Lower lobe of right lung (tissue), 2 donors: ENCODE data around the gene IGLON5. TPM values are rescaled to one million over a fixed set of nuclear protein-coding genes. Genes with fewer than 3 reads are reported as not detected.

Experiments
- ATAC-seq, 2 donors: fragments of 200-7000 bp; cut with Tn5 transposase; one replicate each; pipeline ENCODE4 v1.9.1; 2020 to 2022; ENCODE audit warnings: mild to moderate bottlenecking in 2 of 2, moderate library complexity in 2 of 2
- DNase-seq: peaks from one replicate; pipeline ENCODE4 v3.0.0-alpha.2; 2020
- H3K27ac ChIP-seq: fragments of 200-600 bp; one replicate; pipeline ENCODE4 v1.8.0; 2022
- H3K27me3 ChIP-seq: fragments of 200-600 bp; one replicate; pipeline ENCODE4 v1.8.0; 2022; ENCODE audit warnings: low read depth
- H3K36me3 ChIP-seq: fragments of 200-600 bp; one replicate; pipeline ENCODE4 v1.8.0; 2022; ENCODE audit warnings: mild to moderate bottlenecking
- H3K4me1 ChIP-seq: fragments of 200-600 bp; one replicate; pipeline ENCODE4 v1.8.0; 2022
- H3K4me3 ChIP-seq: fragments of 200-600 bp; one replicate; pipeline ENCODE4 v1.8.0; 2022; ENCODE audit warnings: mild to moderate bottlenecking
- H3K9me3 ChIP-seq: fragments of 200-600 bp; one replicate; pipeline ENCODE4 v1.8.0; 2022
- intact Hi-C: fragments of 100-400 bp; cut with DNase I; formaldehyde crosslinking; loops from one replicate; pipeline ENCODE4 v1.11.0; 2022
- total RNA-seq: library from RNA; stranded (reverse); fragmentation: NEBNext Ultra II Directional; extraction: Animal tissue kit (Norgen Biotek cat#: 25700); gene quantifications from one replicate; pipeline ENCODE4 v1.2.1, GENCODE V29; 2021
- TF ChIP-seq, protein P1 (sequence below): fragments of 200-600 bp; IDR thresholded peaks from one replicate; pipeline ENCODE4 v1.8.0; 2022; ENCODE audit warnings: antibody characterized with exemption, mild to moderate bottlenecking
- donor health status: DM: no; HTN: yes; CAD: no; lungs with severe emphysema.

IGLON5 gene
- total RNA-seq, 1 donor from 2014 or later = not detected

DNA sequence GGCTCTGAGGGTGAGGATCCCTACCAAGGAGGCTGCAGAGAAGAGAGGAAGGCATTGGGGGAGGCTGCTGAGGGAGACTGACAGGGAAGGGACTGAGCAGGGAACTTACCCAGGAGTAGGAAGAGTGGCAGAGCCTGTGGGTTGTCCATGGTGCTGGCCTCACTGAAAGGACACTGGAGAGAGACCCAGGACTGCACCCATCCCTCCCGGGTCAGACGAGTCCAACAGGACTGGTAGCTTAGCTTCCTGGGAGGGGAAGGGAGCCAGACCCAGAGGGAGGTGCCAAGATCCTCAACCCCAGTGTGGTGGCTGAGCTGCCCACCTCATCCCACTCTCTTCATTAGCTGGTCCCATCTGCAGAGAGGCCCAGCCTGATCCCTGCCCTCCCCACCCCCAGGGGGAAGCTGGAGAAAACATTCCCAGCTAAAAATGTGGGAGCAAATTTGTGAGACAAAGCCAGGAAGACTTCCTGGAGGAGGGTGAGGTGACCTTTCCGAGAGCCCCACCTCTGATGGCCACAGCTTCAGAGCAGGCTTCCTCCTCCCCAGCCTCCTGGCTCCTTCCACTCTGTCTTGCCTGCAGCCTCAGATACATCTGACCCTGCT, 30.6 kb downstream of the IGLON5 start, which contains the start of gene VSIG10L:
Gene VSIG10L (minus strand): TSS at position 164 of the 605 bp plus-strand sequence. CDS start 15 bp downstream, at position 149.
- intact Hi-C loops = no loop called here
- H3K4me1 ChIP-seq = peaks cover 19% of the 10 kb centered on the region
- H3K9me3 ChIP-seq = no peaks in the 10 kb centered on the region
- TF ChIP-seq, protein P1, sequence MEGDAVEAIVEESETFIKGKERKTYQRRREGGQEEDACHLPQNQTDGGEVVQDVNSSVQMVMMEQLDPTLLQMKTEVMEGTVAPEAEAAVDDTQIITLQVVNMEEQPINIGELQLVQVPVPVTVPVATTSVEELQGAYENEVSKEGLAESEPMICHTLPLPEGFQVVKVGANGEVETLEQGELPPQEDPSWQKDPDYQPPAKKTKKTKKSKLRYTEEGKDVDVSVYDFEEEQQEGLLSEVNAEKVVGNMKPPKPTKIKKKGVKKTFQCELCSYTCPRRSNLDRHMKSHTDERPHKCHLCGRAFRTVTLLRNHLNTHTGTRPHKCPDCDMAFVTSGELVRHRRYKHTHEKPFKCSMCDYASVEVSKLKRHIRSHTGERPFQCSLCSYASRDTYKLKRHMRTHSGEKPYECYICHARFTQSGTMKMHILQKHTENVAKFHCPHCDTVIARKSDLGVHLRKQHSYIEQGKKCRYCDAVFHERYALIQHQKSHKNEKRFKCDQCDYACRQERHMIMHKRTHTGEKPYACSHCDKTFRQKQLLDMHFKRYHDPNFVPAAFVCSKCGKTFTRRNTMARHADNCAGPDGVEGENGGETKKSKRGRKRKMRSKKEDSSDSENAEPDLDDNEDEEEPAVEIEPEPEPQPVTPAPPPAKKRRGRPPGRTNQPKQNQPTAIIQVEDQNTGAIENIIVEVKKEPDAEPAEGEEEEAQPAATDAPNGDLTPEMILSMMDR = no peak
- no peaks in the 10 kb centered on the region for H3K27me3 ChIP-seq
- DNase-seq (no peak), ATAC-seq (no peak)
- H3K27ac ChIP-seq = no peak within 1 kb of the TSS
- peaks cover 20% of the 10 kb centered on the region for H3K36me3 ChIP-seq
- no peak within 1 kb of the TSS for H3K4me3 ChIP-seq

DNA sequence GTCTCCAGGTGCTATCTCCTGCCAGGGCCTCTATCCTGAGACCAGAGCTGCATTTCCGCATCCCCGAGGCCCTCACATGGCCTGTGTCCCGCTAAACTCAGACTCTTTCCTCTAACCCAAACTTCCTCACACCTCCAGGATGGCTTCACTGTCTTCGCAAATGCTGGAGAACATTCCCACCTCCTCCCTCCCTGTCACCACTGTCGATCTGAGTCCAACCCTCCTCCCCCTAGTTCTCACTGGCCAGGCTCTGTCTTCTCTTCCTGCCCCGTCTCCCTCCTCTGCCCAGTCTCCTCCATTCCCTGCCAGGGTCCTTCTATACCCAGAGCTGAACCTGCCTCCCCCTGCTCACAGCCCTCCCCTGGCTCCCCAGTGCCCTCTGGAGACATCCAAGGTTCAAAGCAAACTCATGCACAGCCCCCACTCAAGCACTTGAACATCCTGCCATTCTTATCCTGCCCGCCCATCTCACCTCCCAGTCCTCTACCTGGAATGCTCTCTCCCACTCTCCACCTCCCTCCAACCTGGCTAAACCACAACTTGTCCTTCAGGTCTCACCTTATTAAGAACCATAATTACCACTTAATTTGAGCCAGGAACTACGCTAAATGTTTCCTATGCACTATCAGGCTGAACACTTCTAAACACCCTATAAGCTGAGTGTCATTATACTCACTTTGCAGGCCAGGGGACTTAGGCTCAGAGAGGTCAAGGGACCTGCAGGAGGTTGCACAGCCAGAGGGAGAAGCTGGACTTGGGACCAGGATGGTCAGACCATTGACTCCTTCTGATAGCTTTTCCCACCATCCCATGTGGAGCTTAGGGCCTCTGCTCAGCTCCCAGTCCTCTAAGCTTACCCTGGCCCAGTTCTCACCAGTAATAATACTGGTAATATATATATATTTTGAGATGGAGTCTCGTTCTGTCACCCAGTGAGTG, 31.5 kb downstream of the IGLON5 start:
- no peaks in the 10 kb centered on the region for H3K9me3 ChIP-seq
- DNase-seq (no peak), ATAC-seq (no peak)
- peaks cover 28% of the 10 kb centered on the region for H3K36me3 ChIP-seq
- H3K27ac ChIP-seq = no peak overlapping the region
- TF ChIP-seq, protein P1 = no peak
- no peak overlapping the region for H3K4me3 ChIP-seq
- peaks cover 19% of the 10 kb centered on the region for H3K4me1 ChIP-seq
- H3K27me3 ChIP-seq = no peaks in the 10 kb centered on the region
- intact Hi-C loops = no loop called here

DNA sequence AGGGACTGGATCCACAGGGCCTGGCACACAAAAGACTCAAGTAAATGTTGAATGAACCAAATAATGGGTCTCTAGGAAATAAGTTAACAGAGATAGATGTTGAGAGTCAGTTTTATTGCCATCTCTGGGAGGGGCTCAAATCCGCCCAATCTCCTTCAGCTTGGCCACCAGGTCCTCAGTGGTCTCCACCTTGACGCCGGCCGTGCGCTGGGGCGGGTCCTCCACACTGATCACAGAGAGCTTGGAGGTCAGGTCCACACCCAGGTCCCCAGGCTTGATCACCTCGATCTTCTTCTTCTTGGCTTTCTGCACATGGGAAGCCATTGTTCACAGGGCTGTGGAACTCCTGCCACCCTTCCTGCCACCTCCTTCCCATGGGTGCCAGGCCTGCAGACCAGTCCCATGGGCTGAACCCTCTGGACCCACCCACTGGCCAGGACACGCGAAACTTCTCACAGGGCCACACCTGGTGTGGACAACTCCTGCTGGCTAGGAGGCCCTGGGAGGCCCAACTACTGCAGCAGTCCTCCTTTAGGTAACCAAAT, 33.7 kb downstream of the IGLON5 start:
- TF ChIP-seq, protein P1 = no peak
- Histone ChIP-seq H3K27me3 (no peaks in the 10 kb centered on the region), H3K4me1 (peaks cover 5% of the 10 kb centered on the region), H3K4me3 (no peak overlapping the region), H3K27ac (no peak overlapping the region), H3K9me3 (no peaks in the 10 kb centered on the region), H3K36me3 (peaks cover 40% of the 10 kb centered on the region)
- ATAC-seq (no peak), DNase-seq (no peak)
- intact Hi-C loops = no loop called here

DNA sequence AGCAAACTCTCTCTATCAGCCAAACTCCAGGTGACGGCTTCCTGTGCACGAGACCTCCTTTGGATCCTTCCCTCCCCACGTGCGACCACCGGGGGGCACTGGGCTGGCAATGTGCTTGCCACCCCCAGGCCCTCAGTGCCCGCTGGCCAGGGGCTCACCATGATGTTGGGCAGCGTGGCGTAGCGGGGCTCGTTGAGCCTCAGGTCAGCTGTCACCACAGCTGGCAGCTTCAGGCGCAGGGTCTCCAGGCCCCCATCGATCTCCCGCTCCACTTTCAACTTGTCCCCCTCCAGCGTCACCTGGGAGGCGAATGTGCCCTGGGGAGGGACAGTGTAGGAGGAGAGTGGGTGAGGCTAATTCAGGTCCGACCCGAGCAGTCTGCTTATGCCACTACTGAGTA, 35.3 kb downstream of the IGLON5 start:
- ATAC-seq (no peak), DNase-seq (no peak)
- intact Hi-C loops = no loop called here
- Histone ChIP-seq H3K27me3 (no peaks in the 10 kb centered on the region), H3K36me3 (peaks cover 56% of the 10 kb centered on the region), H3K27ac (no peak overlapping the region), H3K9me3 (no peaks in the 10 kb centered on the region), H3K4me3 (no peak overlapping the region), H3K4me1 (no peaks in the 10 kb centered on the region)
- TF ChIP-seq, protein P1 = no peak

DNA sequence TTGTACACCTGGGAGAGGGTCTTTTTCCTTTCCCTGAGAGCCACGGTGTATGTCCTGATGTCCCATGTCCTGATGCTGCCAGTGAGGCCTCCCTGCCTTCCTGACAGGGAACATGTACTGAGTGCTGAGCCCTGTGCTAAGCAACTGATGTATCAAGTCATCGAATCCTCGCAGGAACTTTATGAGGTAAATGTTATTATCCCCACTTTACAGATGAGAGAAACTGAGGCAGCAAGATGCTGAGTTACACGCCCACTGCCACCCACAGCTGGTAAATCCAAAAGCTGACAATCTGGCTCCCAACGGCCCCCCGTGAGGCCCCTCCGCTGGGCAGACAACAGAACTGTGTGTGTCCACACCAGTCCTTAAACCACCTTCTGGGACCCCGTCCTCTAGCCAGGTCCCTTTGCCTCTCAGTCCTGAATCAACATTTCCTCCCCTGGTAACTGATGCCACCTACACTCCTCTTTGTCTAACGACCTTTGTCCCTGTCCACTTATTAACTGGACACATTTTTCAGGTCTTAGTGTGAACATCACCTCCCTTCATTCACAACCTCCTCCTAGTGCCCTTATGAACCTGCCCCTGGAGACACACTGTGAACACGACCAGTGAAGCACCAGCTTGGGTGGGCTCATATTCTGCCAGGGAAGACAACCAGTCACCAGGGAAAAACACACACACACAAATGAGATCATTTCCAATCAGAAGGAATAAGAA, 35.9 kb downstream of the IGLON5 start:
- Histone ChIP-seq H3K4me1 (no peaks in the 10 kb centered on the region), H3K27me3 (no peaks in the 10 kb centered on the region), H3K36me3 (peaks cover 62% of the 10 kb centered on the region), H3K4me3 (no peak overlapping the region), H3K27ac (no peak overlapping the region), H3K9me3 (no peaks in the 10 kb centered on the region)
- DNase-seq (no peak), ATAC-seq (no peak)
- TF ChIP-seq, protein P1 = no peak
- intact Hi-C loops = no loop called here
